GM19467 (cell line): ENCODE measurements around the gene PPHLN1.

Source experiments
- ATAC-seq: cut with Tn5 transposase; IDR thresholded peaks from one replicate; pipeline ENCODE4 v1.9.1; 2021; ENCODE audit warnings: mild to moderate bottlenecking, moderate library complexity; ENCODE audit not compliant: unreplicated experiment

Gene PPHLN1

GRCh38 chr12:42474391-42474790 is 148.4 kb downstream of the PPHLN1 start:
- ATAC-seq = no peak

- no peak for ATAC-seq
These were observed 149.1 kb downstream of the PPHLN1 start for GRCh38 chr12:42475106-42475505.

- ATAC-seq = no peak
These were observed 152.0 kb downstream of the PPHLN1 start for GRCh38 chr12:42477941-42478340.

- ATAC-seq = no peak
These were observed 155.4 kb downstream of the PPHLN1 start for GRCh38 chr12:42481368-42481767.

GRCh38 chr12:42482041-42482747 is 156.2 kb downstream of the PPHLN1 start:
- ATAC-seq = no peak

- ATAC-seq = peak; percentile 66
These were observed 157.0 kb downstream of the PPHLN1 start for GRCh38 chr12:42482748-42483520.

GRCh38 chr12:42483521-42483790 is 157.5 kb downstream of the PPHLN1 start:
- peak; percentile 26 for ATAC-seq

- no peak for ATAC-seq
These were observed 159.0 kb downstream of the PPHLN1 start for GRCh38 chr12:42484996-42485395.

- ATAC-seq = no peak
These were observed 159.9 kb downstream of the PPHLN1 start for GRCh38 chr12:42485823-42486222.

GRCh38 chr12:42486407-42486806 is 160.4 kb downstream of the PPHLN1 start:
- no peak for ATAC-seq

GRCh38 chr12:42490261-42490842 is 164.4 kb downstream of the PPHLN1 start:
- no peak for ATAC-seq
